ENCODE measurements around the gene SEMA4C. TPM values are rescaled to one million over a fixed set of nuclear protein-coding genes. Genes with fewer than 3 reads are reported as not detected.

Gene SEMA4C
- total and polyA plus RNA-seq, 9 of the 15 experiments (the other 6 are each of a cell fraction or from before 2014, with no cell fraction given) = 0.32 to 59.7 (median 23.9) TPM

GRCh38 chr2:96909611-96910021, 39.7 kb upstream of the SEMA4C start:
- Histone ChIP-seq H4K20me1 (replicated peaks; ENCODE audit: control insufficient read depth, insufficient read depth, low read length) (no peaks in the 10 kb centered on the region), H3K4me2 (ENCODE audit: insufficient read depth, low read length) (no peak overlapping the region), H3K36me3 (ENCODE audit: control insufficient read depth, insufficient read depth, low read length) (no peaks in the 10 kb centered on the region), H3K4me1 (replicated peaks in 1 of 2; ENCODE audit: control insufficient read depth in 2 of 2, insufficient read depth in 2 of 2, low read length in 2 of 2) (peaks cover 24 to 61% of the 10 kb centered on the region in 2 experiments), H3K4me3 (no peak overlapping the region), H3K79me2 (ENCODE audit: control insufficient read depth, insufficient read depth, low read length) (peaks cover 2% of the 10 kb centered on the region; the same call in 1 of the 3 replicates), H2AFZ (ENCODE audit: low read depth, low read length) (no peak overlapping the region), H3K9ac (ENCODE audit: insufficient read depth in 1 of 2, low read depth in 2 of 2, low read length in 2 of 2) (no peak overlapping the region), H3K9me3 (replicated peaks; ENCODE audit: control insufficient read depth, insufficient read depth, low read depth, low read length) (no peaks in the 10 kb centered on the region), H3K9me1 (ENCODE audit: control insufficient read depth, insufficient read depth, low read length) (no peaks in the 10 kb centered on the region), H3K27ac (ENCODE audit: extremely low read depth, low read depth, low read length) (peak overlapping the region; percentile 9; the same call in 2 of the 3 replicates), H3K27me3 (ENCODE audit: control insufficient read depth in 2 of 2, insufficient read depth in 2 of 2, low read length in 2 of 2) (no peaks in the 10 kb centered on the region)
- intact Hi-C loops (cut with micrococcal nuclease) = no loop called here
- DNase-seq (ENCODE audit: extremely low read depth in 1 of 4, low spot score in 3 of 4) (no peak), FAIRE-seq (no peak), ATAC-seq (no peak)
- ChIA-PET CTCF (ENCODE audit: low intra/inter-chr PET ratio) (interaction anchor here (0.8 kb wide), 1 partner anchor 15 kb away, joined by 3 read pairs; no protein-coding TSS in a partner anchor), POLR2A (interaction anchor here (2.0 kb wide), 1 partner anchor 9 kb away, joined by 5 read pairs; no protein-coding TSS in a partner anchor)
- in situ Hi-C loops (cut with MboI) = no loop called here
- BruUV-seq (replicated peaks) = no TSS peak
- 64% methylated on average over 6 of the region's 6 CpGs for WGBS (ENCODE audit: insufficient coverage, low coverage, missing lambda C conversion rate)
- TF ChIP-seq SREBF2 (CRISPR knock-in tag; IDR thresholded peaks at IDR 0.05) (no peak), RBM15 (IDR thresholded peaks at IDR 0.05; ENCODE audit: insufficient read depth, low read length) (no peak), ATF6 (CRISPR knock-in tag; IDR thresholded peaks at IDR 0.05) (no peak), HMGXB4 (CRISPR knock-in tag; IDR thresholded peaks at IDR 0.05) (no peak), ZNF253 (CRISPR knock-in tag; conservative IDR thresholded peaks at IDR 0.05) (no peak), CUX1 (CRISPR knock-in tag; IDR thresholded peaks at IDR 0.05) (no peak), CREBBP (IDR thresholded peaks at IDR 0.05; ENCODE audit: low read depth, low read length) (no peak), GABPA (tag; conservative IDR thresholded peaks at IDR 0.05; ENCODE audit: low read depth) (no peak), BACH1 (tag; IDR thresholded peaks at IDR 0.05) (no peak), KLF16 (IDR thresholded peaks at IDR 0.05) (no peak)
- TF ChIP-seq, protein P1, sequence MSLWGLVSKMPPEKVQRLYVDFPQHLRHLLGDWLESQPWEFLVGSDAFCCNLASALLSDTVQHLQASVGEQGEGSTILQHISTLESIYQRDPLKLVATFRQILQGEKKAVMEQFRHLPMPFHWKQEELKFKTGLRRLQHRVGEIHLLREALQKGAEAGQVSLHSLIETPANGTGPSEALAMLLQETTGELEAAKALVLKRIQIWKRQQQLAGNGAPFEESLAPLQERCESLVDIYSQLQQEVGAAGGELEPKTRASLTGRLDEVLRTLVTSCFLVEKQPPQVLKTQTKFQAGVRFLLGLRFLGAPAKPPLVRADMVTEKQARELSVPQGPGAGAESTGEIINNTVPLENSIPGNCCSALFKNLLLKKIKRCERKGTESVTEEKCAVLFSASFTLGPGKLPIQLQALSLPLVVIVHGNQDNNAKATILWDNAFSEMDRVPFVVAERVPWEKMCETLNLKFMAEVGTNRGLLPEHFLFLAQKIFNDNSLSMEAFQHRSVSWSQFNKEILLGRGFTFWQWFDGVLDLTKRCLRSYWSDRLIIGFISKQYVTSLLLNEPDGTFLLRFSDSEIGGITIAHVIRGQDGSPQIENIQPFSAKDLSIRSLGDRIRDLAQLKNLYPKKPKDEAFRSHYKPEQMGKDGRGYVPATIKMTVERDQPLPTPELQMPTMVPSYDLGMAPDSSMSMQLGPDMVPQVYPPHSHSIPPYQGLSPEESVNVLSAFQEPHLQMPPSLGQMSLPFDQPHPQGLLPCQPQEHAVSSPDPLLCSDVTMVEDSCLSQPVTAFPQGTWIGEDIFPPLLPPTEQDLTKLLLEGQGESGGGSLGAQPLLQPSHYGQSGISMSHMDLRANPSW (CRISPR knock-in tag; IDR thresholded peaks at IDR 0.05) = no peak
